ENCODE data around the gene DDX43. TPM values are rescaled to one million over a fixed set of nuclear protein-coding genes. Genes with fewer than 3 reads are reported as not detected.

Gene DDX43
- not detected in 5 replicates for total RNA-seq (2022; extraction: Qiagen RNA extraction; ENCODE audit: low read depth)

GRCh38 chr6:73394577-73395354 is at the start of gene DDX43:
Gene DDX43, plus strand, starts transcription at chr6:73394828. Its CDS starts 78 bp downstream, at chr6:73394906.

GRCh38 chr6:73353636-73354593 is 40.7 kb upstream of the DDX43 start, which contains the start of gene DPPA5:
Gene DPPA5, minus strand, starts transcription at chr6:73354276. Its CDS starts 51 bp downstream, at chr6:73354225.

GRCh38 chr6:73362358-73362757 is 32.3 kb upstream of the DDX43 start, which contains the start of gene KHDC3L:
Gene KHDC3L, plus strand, starts transcription at chr6:73362658. Its CDS starts 72 bp downstream, at chr6:73362730.

GRCh38 chr6:73369563-73369962 is 25.1 kb upstream of the DDX43 start, which contains the start of gene OOEP:
Gene OOEP, minus strand, starts transcription at chr6:73369897. Its CDS starts 105 bp downstream, at chr6:73369792.

GRCh38 chr6:73452107-73452461 is 57.5 kb downstream of the DDX43 start, which contains the start of gene CGAS:
Gene CGAS, minus strand, starts transcription at chr6:73452297. Its CDS starts 116 bp downstream, at chr6:73452181.

GRCh38 chr6:73461537-73462350 is 67.1 kb downstream of the DDX43 start, which contains the start of gene MTO1:
Gene MTO1, plus strand, starts transcription at chr6:73461737. Its CDS starts 118 bp downstream, at chr6:73461855.

Other genes with a start within 250 kb of the DDX43 start
- 0.36 to 0.51 TPM (median 0.42 TPM) in 4 of 5 replicates, not detected in the other for gene KHDC1L, start 169.3 kb upstream of the DDX43 start, total RNA-seq (2022; extraction: Qiagen RNA extraction; ENCODE audit: low read depth)
- gene KHDC1, start 131.6 kb upstream of the DDX43 start, total RNA-seq (2022; extraction: Qiagen RNA extraction; ENCODE audit: low read depth): 2.7 to 3.9 TPM (median 3.7 TPM) in 5 replicates
- gene DPPA5, start 40.6 kb upstream of the DDX43 start, total RNA-seq (2022; extraction: Qiagen RNA extraction; ENCODE audit: low read depth): not detected in 5 replicates
- not detected in 5 replicates for gene KHDC3L, start 32.2 kb upstream of the DDX43 start, total RNA-seq (2022; extraction: Qiagen RNA extraction; ENCODE audit: low read depth)
- not detected in 5 replicates for gene OOEP, start 24.9 kb upstream of the DDX43 start, total RNA-seq (2022; extraction: Qiagen RNA extraction; ENCODE audit: low read depth)
- gene CGAS, start 57.5 kb downstream of the DDX43 start, total RNA-seq (2022; extraction: Qiagen RNA extraction; ENCODE audit: low read depth): 4.6 to 5.0 TPM (median 4.8 TPM) in 5 replicates
- gene MTO1, start 66.9 kb downstream of the DDX43 start, total RNA-seq (2022; extraction: Qiagen RNA extraction; ENCODE audit: low read depth): 8.7 to 12.2 TPM (median 10.0 TPM) in 5 replicates
- 7,093 to 8,627 TPM (median 7,429 TPM) in 5 replicates for gene EEF1A1, start 126.2 kb downstream of the DDX43 start, total RNA-seq (2022; extraction: Qiagen RNA extraction; ENCODE audit: low read depth)